H9 (cell line): Measurements from ENCODE around the gene TMEM179B. TPM values are rescaled to one million over a fixed set of nuclear protein-coding genes. Genes with fewer than 3 reads are reported as not detected.

ENCODE experiments used
- DNase-seq: peaks from one replicate; pipeline ENCODE4 v3.0.0-alpha.2; 2017
- H2AFZ ChIP-seq: one replicate; pipeline ENCODE4 v1.6.1; 2013; ENCODE audit warnings: mild to moderate bottlenecking, low read length, control low read depth, moderate library complexity
- H2AK5ac ChIP-seq: 2 replicates; pipeline ENCODE4 v1.6.1; 2013; ENCODE audit warnings: low read length, control low read depth, mixed read lengths; ENCODE audit not compliant: insufficient read length
- H2BK120ac ChIP-seq: one replicate; pipeline ENCODE4 v1.6.1; 2013; ENCODE audit warnings: low read depth, mild to moderate bottlenecking, low read length, control low read depth, inconsistent platforms; ENCODE audit not compliant: poor library complexity, severe bottlenecking
- H2BK12ac ChIP-seq: 2 replicates; pipeline ENCODE4 v1.6.1; 2013; ENCODE audit warnings: low read length, control low read depth, mixed read lengths, low read depth; ENCODE audit not compliant: insufficient read length
- H2BK15ac ChIP-seq: 2 replicates; pipeline ENCODE4 v1.6.1; 2013; ENCODE audit warnings: low read depth, low read length, control low read depth
- H2BK20ac ChIP-seq: one replicate; pipeline ENCODE4 v1.6.1; 2013; ENCODE audit warnings: low read depth, mild to moderate bottlenecking, low read length, control low read depth, inconsistent platforms; ENCODE audit not compliant: poor library complexity, severe bottlenecking
- H2BK5ac ChIP-seq: 2 replicates; pipeline ENCODE4 v1.6.1; 2013; ENCODE audit warnings: low read length, control low read depth, mixed read lengths; ENCODE audit not compliant: insufficient read length
- H3K14ac ChIP-seq: 2 replicates; pipeline ENCODE4 v1.6.1; 2013; ENCODE audit warnings: low read length, control low read depth; ENCODE audit not compliant: insufficient read depth
- H3K18ac ChIP-seq: 2 replicates; pipeline ENCODE4 v1.6.1; 2013; ENCODE audit warnings: low read depth, mild to moderate bottlenecking, mixed read lengths, low read length, control low read depth; ENCODE audit not compliant: insufficient read length
- H3K23ac ChIP-seq: 2 replicates; pipeline ENCODE4 v1.6.1; 2013; ENCODE audit warnings: low read length, control low read depth, mixed read lengths, low read depth; ENCODE audit not compliant: insufficient read length
- H3K23me2 ChIP-seq: 2 replicates; pipeline ENCODE4 v1.6.1; 2013; ENCODE audit warnings: low read depth, mild to moderate bottlenecking, mixed read lengths, low read length, control low read depth; ENCODE audit not compliant: insufficient read length, poor library complexity, severe bottlenecking
- H3K27ac ChIP-seq: 2 replicates; pipeline ENCODE4 v1.5.1; 2013; ENCODE audit warnings: low read length, control low read depth, mixed read lengths, low read depth; ENCODE audit not compliant: insufficient read length
- H3K27me3 ChIP-seq: 2 replicates; pipeline ENCODE4 v1.6.1; 2013; ENCODE audit warnings: low read length, control low read depth, inconsistent platforms; ENCODE audit not compliant: insufficient read depth
- H3K4ac ChIP-seq: 2 replicates; pipeline ENCODE4 v1.6.1; 2013; ENCODE audit warnings: low read depth, mild to moderate bottlenecking, control low read depth, inconsistent platforms, low read length, moderate library complexity
- H3K4me1 ChIP-seq: 2 replicates; pipeline ENCODE4 v1.6.1; 2013; ENCODE audit warnings: low read length, control low read depth, inconsistent platforms; ENCODE audit not compliant: insufficient read depth
- H3K4me2 ChIP-seq: 2 replicates; pipeline ENCODE4 v1.6.1; 2013; ENCODE audit warnings: low read length, control low read depth, mixed read lengths; ENCODE audit not compliant: insufficient read length, insufficient read depth
- H3K56ac ChIP-seq: 2 replicates; pipeline ENCODE4 v1.6.1; 2013; ENCODE audit warnings: low read depth, mild to moderate bottlenecking, mixed read lengths, low read length, control low read depth; ENCODE audit not compliant: insufficient read length
- H3K79me1 ChIP-seq: 2 replicates; pipeline ENCODE4 v1.6.1; 2013; ENCODE audit warnings: low read depth, mild to moderate bottlenecking, moderate library complexity, low read length, control low read depth, inconsistent platforms; ENCODE audit not compliant: insufficient read depth, poor library complexity, severe bottlenecking
- H3K79me2 ChIP-seq: 2 replicates; pipeline ENCODE4 v1.6.1; 2013; ENCODE audit warnings: low read length, control low read depth, inconsistent platforms; ENCODE audit not compliant: insufficient read depth
- H3K9ac ChIP-seq: 2 replicates; pipeline ENCODE4 v1.6.1; 2013; ENCODE audit warnings: low read length, control low read depth, mixed read lengths; ENCODE audit not compliant: insufficient read length; ENCODE audit errors: extremely low read depth
- H3K9me3 ChIP-seq: one replicate; pipeline ENCODE4 v1.6.1; 2013; ENCODE audit warnings: low read depth, low read length, inconsistent platforms; ENCODE audit not compliant: control insufficient read depth
- H3T11ph ChIP-seq: one replicate; pipeline ENCODE4 v1.6.1; 2013; ENCODE audit warnings: mild to moderate bottlenecking, low read length, control low read depth, inconsistent platforms
- H4K20me1 ChIP-seq: one replicate; pipeline ENCODE4 v1.6.1; 2013; ENCODE audit not compliant: control insufficient read depth, insufficient read length, insufficient read depth
- H4K5ac ChIP-seq: 2 replicates; pipeline ENCODE4 v1.6.1; 2013; ENCODE audit warnings: low read depth, mild to moderate bottlenecking, mixed read lengths, low read length, control low read depth; ENCODE audit not compliant: insufficient read length
- H4K8ac ChIP-seq: replicated peaks from 2 replicates; pipeline ENCODE4 v1.6.1; 2013; ENCODE audit warnings: low read length, control low read depth, mixed read lengths, low read depth; ENCODE audit not compliant: insufficient read length
- H4K91ac ChIP-seq: 2 replicates; pipeline ENCODE4 v1.6.1; 2013; ENCODE audit warnings: low read depth, mild to moderate bottlenecking, moderate library complexity, mixed read lengths, low read length, control low read depth; ENCODE audit not compliant: insufficient read length
- H3K27ac Mint-ChIP-seq, 3 experiments: 2 replicates in 2 of 3; 3 replicates in 1 of 3; pipeline ENCODE4 v1.8.0; 2020 to 2021; ENCODE audit warnings: mixed read lengths in 3 of 3, mild to moderate bottlenecking in 1 of 3, moderate library complexity in 1 of 3
- H3K27me3 Mint-ChIP-seq: 2 replicates; pipeline ENCODE4 v1.8.0; 2021; ENCODE audit warnings: low read depth, mild to moderate bottlenecking, moderate library complexity, mixed read lengths
- H3K36me3 Mint-ChIP-seq, 3 experiments: 2 replicates in 2 of 3; 3 replicates in 1 of 3; pipeline ENCODE4 v1.8.0; 2020 to 2021; ENCODE audit warnings: low read depth in 3 of 3, mixed read lengths in 3 of 3; ENCODE audit not compliant: insufficient read depth in 1 of 3
- H3K4me1 Mint-ChIP-seq, 2 experiments: 2 replicates each; pipeline ENCODE4 v1.8.0; 2020; ENCODE audit warnings: mixed read lengths in 2 of 2
- H3K4me3 Mint-ChIP-seq, 2 experiments: 2 replicates in 1 of 2; 3 replicates in 1 of 2; pipeline ENCODE4 v1.8.0; 2020 to 2021; ENCODE audit warnings: mild to moderate bottlenecking in 2 of 2, mixed read lengths in 2 of 2, moderate library complexity in 1 of 2
- H3K9me3 Mint-ChIP-seq, 2 experiments: 2 replicates in 1 of 2; 3 replicates in 1 of 2; pipeline ENCODE4 v1.8.0; 2020; ENCODE audit warnings: mild to moderate bottlenecking in 2 of 2, mixed read lengths in 2 of 2, moderate library complexity in 1 of 2
- CTCF ChIP-seq: fragments of 200-600 bp; sonication (generic); conservative IDR thresholded peaks from 3 replicates; pipeline ENCODE4 v1.8.0; 2021; ENCODE audit warnings: antibody characterized with exemption, mild to moderate bottlenecking
- WGBS: extraction: QIAGEN DNeasy Blood & Tissue Kit; methylation state at CpG from one replicate; pipeline ENCODE4 v1.1.7; 2013; ENCODE audit warnings: missing lambda C conversion rate, low lambda C conversion rate, mixed read lengths; ENCODE audit not compliant: insufficient read length; ENCODE audit errors: extremely low coverage; 5-methylcytosine and 5-hydroxymethylcytosine counted together
- total RNA-seq: library from RNA; stranded (reverse); gene quantifications from 2 replicates; pipeline ENCODE4 v1.2.1, GENCODE V29; 2021

Gene TMEM179B
- total RNA-seq, 1 experiment from 2014 or later = 25.0 TPM

GRCh38 chr11:62770778-62771143 lies 16.4 kb upstream of the TMEM179B start:
- Mint-ChIP-seq H3K4me1 (peaks cover 16 to 19% of the 10 kb centered on the region in 2 experiments), H3K36me3 (peaks cover 18 to 37% (median 27%) of the 10 kb centered on the region in 3 experiments), H3K27me3 (no peaks in the 10 kb centered on the region), H3K4me3 (peak overlapping the region; percentile 87 to 94), H3K27ac (peak overlapping the region; percentile 95 to 98 (median 95)), H3K9me3 (no peaks in the 10 kb centered on the region; a peak in 1 of 5 replicates)
- H3K23ac ChIP-seq = no peak overlapping the region
- H3K79me1 ChIP-seq = no peaks in the 10 kb centered on the region
- H2BK120ac ChIP-seq = no peak overlapping the region
- no peak overlapping the region for H2AK5ac ChIP-seq
- no peaks in the 10 kb centered on the region for H3K27me3 ChIP-seq
- H2BK15ac ChIP-seq = no peak overlapping the region
- no peak overlapping the region for H2BK20ac ChIP-seq
- H2BK5ac ChIP-seq = no peak overlapping the region
- no peaks in the 10 kb centered on the region for H3K4me1 ChIP-seq
- H3K23me2 ChIP-seq = peaks cover 3% of the 10 kb centered on the region
- no peak overlapping the region for H3K56ac ChIP-seq
- DNase-seq = peak; percentile 78
- no peak overlapping the region for H3K4ac ChIP-seq
- H3K27ac ChIP-seq = peak overlapping the region; percentile 20
- H3K9ac ChIP-seq = peak overlapping the region; percentile 60
- H3K18ac ChIP-seq = peak overlapping the region; percentile 37
- no peak overlapping the region for H3T11ph ChIP-seq
- H4K91ac ChIP-seq = no peak overlapping the region
- no peak for TF ChIP-seq CTCF
- no peak overlapping the region for H4K8ac ChIP-seq
- no peak overlapping the region for H2AFZ ChIP-seq
- no peaks in the 10 kb centered on the region for H3K9me3 ChIP-seq
- no peaks in the 10 kb centered on the region for H4K20me1 ChIP-seq
- H3K79me2 ChIP-seq = peaks cover 3% of the 10 kb centered on the region
- peak overlapping the region; percentile 78 for H3K4me2 ChIP-seq
- H3K14ac ChIP-seq = peak overlapping the region; percentile 48; the same call in 1 of the 2 replicates
- WGBS = no CpG with 5 or more reads among the region's 18 CpGs
- H2BK12ac ChIP-seq = no peak overlapping the region
- no peak overlapping the region for H4K5ac ChIP-seq
